Epithelial cell of esophagus (primary cell): ENCODE data around the gene OR2T11.
"Not testable (repeated sequence)": the region's sequence is repeated elsewhere in the genome, so short reads cannot be mapped to it uniquely, and the experiment has no call there.

Experiments
- DNase-seq: peaks from one replicate; pipeline ENCODE4 v3.0.0; 2010; ENCODE audit warnings: low read depth
- H3K4me3 ChIP-seq: 2 replicates; pipeline ENCODE4 v1.5.1; 2011; ENCODE audit warnings: mild to moderate bottlenecking, low read length, control low read depth
- CTCF ChIP-seq: IDR thresholded peaks from 2 replicates; pipeline ENCODE4 v1.5.1; 2011; ENCODE audit warnings: low read depth, mild to moderate bottlenecking, low read length, control low read depth, inconsistent platforms; ENCODE audit not compliant: insufficient read depth; ENCODE audit errors: missing control alignments

OR2T11 gene

GRCh38 chr1:248576260-248576980 is 58.5 kb downstream of the OR2T11 start:
- no peak for DNase-seq

GRCh38 chr1:248574657-248575056 is 60.2 kb downstream of the OR2T11 start, which contains the start of gene OR2T34:
TSS of gene OR2T34 (minus strand) at chr1:248574757. CDS start at chr1:248574757, 0 bp downstream.
- not testable (repeated sequence) for DNase-seq, H3K4me3 ChIP-seq

More at GRCh38 chr1:248576260-248576980, 58.5 kb downstream of the OR2T11 start:
- no peak overlapping the region for H3K4me3 ChIP-seq
- TF ChIP-seq CTCF, result no peak

- not testable (repeated sequence) for DNase-seq, H3K4me3 ChIP-seq
Measured at GRCh38 chr1:248573856-248574255, 61.0 kb downstream of the OR2T11 start.
